ENCODE measurements around the gene RAD23A. TPM values are rescaled to one million over a fixed set of nuclear protein-coding genes. Genes with fewer than 3 reads are reported as not detected.

The RAD23A gene
- total and polyA plus RNA-seq, 9 of the 15 experiments (the other 6 are each of a cell fraction or from before 2014, with no cell fraction given) = 9.5 to 181 (median 101) TPM

DNA sequence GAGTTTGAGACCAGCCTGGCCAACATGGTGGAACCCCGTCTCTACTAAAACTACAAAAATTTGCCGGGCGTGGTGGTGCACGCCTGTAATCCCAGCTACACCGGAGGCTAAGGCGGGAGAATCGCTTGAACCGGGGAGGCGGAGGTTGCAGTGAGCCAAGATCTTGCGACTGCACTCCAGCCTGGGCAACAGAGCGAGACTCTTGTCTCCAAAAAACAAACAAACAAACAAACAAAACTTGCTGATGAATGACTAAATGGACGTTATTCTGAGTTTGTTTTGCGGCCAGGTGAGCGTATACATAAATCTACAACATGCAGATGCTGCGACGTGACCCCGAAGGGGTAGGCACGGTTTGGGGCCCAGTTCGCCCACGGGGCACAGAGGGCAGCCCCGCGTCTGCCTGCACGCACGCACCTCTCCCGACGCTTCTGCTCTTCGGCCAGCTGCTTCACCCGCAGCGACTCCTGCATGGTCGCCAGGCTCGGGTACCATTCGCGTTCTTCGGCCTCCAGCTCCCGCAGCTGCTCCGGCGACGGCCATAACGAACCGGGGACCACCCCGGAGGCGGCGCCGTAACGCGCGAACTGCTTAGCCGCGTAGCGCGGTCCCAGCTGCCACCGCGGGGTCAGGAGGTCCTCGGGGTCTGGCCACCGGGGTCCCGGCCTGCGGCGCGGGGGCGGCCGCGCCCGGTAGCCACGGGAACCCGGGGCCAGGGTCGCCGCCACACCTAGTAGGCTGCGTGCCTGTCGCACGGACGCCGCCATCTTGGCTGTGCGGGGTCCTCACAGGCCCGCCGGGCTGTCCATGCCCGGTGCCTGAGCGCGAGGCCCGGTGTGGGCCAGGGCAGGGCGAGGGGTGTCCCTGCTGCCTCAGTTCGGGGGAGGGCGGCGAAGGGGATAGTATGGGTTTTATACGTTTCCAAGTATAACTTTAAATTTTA lies 11.1 kb downstream of the RAD23A start, which contains the start of gene GADD45GIP1 (continued):
- TF ChIP-seq, protein P1, sequence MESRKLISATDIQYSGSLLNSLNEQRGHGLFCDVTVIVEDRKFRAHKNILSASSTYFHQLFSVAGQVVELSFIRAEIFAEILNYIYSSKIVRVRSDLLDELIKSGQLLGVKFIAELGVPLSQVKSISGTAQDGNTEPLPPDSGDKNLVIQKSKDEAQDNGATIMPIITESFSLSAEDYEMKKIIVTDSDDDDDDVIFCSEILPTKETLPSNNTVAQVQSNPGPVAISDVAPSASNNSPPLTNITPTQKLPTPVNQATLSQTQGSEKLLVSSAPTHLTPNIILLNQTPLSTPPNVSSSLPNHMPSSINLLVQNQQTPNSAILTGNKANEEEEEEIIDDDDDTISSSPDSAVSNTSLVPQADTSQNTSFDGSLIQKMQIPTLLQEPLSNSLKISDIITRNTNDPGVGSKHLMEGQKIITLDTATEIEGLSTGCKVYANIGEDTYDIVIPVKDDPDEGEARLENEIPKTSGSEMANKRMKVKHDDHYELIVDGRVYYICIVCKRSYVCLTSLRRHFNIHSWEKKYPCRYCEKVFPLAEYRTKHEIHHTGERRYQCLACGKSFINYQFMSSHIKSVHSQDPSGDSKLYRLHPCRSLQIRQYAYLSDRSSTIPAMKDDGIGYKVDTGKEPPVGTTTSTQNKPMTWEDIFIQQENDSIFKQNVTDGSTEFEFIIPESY (CRISPR knock-in tag; IDR thresholded peaks at IDR 0.05) = no peak
- no peak for TF ChIP-seq BCOR (IDR thresholded peaks at IDR 0.05)
- TF ChIP-seq RFX1 (IDR thresholded peaks at IDR 0.05) = no peak
- TF ChIP-seq CTBP1 (IDR thresholded peaks at IDR 0.05; ENCODE audit: borderline replicate concordance) = peak; percentile 73; the same call in 1 of the 2 replicates
- no peak for TF ChIP-seq MTF1 (CRISPR knock-in tag; IDR thresholded peaks at IDR 0.05; ENCODE audit: borderline replicate concordance)
- TF ChIP-seq NBN (IDR thresholded peaks at IDR 0.05; ENCODE audit: low read depth) = no peak
- peak; percentile 79; the same call in 1 of the 2 replicates for TF ChIP-seq ZBTB7A (IDR thresholded peaks at IDR 0.05; ENCODE audit: borderline replicate concordance, control insufficient read depth, low read depth, low read length)
- no peak for TF ChIP-seq SRSF7 (optimal IDR thresholded peaks at IDR 0.05; ENCODE audit: low read depth, low read length)
- no peak for TF ChIP-seq NR3C1 (CRISPR knock-in tag; IDR thresholded peaks at IDR 0.05)
- no peak for TF ChIP-seq ZNF232 (CRISPR knock-in tag; IDR thresholded peaks at IDR 0.05)
- TF ChIP-seq ETS2 (tag; IDR thresholded peaks at IDR 0.05; ENCODE audit: borderline replicate concordance, poor library complexity, severe bottlenecking) = no peak
- no peak for TF ChIP-seq TOE1 (IDR thresholded peaks at IDR 0.05; ENCODE audit: borderline replicate concordance)
- TF ChIP-seq TOE1 (CRISPR knock-in tag; IDR thresholded peaks at IDR 0.05; ENCODE audit: borderline replicate concordance, low read depth) = no peak
- TF ChIP-seq MAZ (CRISPR knock-in tag; conservative IDR thresholded peaks at IDR 0.05 in 1 of 2, IDR thresholded peaks at IDR 0.05 in 1 of 2) = peak; percentile 35 to 53; a peak in 2 of 4 replicates
- TF ChIP-seq RBM22 (IDR thresholded peaks at IDR 0.05; ENCODE audit: low read depth, low read length, poor library complexity, severe bottlenecking) = peak; percentile 79
- TF ChIP-seq SAFB (IDR thresholded peaks at IDR 0.05; ENCODE audit: borderline replicate concordance, low read depth, low read length) = no peak
- TF ChIP-seq ZNF197 (CRISPR knock-in tag; IDR thresholded peaks at IDR 0.05; ENCODE audit: low read depth) = no peak
- no peak for TF ChIP-seq SIRT6 (IDR thresholded peaks at IDR 0.05; ENCODE audit: low read depth, low read length)
- 0 out of 2 replicates have a peak, but pooled peaks have one; percentile 44 for TF ChIP-seq TARDBP (IDR thresholded peaks at IDR 0.05)
- no peak for TF ChIP-seq TEAD1 (CRISPR knock-in tag; IDR thresholded peaks at IDR 0.05)
- TF ChIP-seq CBFB (CRISPR knock-in tag; IDR thresholded peaks at IDR 0.05) = no peak
- TF ChIP-seq ZKSCAN3 (CRISPR knock-in tag; IDR thresholded peaks at IDR 0.05) = no peak
- no peak for TF ChIP-seq CHD1 (IDR thresholded peaks at IDR 0.05; ENCODE audit: low read length)
- TF ChIP-seq KHSRP (IDR thresholded peaks at IDR 0.05) = no peak
- TF ChIP-seq, protein P2, sequence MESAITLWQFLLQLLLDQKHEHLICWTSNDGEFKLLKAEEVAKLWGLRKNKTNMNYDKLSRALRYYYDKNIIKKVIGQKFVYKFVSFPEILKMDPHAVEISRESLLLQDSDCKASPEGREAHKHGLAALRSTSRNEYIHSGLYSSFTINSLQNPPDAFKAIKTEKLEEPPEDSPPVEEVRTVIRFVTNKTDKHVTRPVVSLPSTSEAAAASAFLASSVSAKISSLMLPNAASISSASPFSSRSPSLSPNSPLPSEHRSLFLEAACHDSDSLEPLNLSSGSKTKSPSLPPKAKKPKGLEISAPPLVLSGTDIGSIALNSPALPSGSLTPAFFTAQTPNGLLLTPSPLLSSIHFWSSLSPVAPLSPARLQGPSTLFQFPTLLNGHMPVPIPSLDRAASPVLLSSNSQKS (CRISPR knock-in tag; IDR thresholded peaks at IDR 0.05) = no peak
- no peak for TF ChIP-seq ZNF239 (CRISPR knock-in tag; IDR thresholded peaks at IDR 0.05)
- no peak for TF ChIP-seq JUNB (CRISPR knock-in tag; conservative IDR thresholded peaks at IDR 0.05)

Data from K562 (cell line).